ENCODE results near the gene ATP1B1.
A peak's percentile ranks its signal among the peaks of the same experiment; 100 is the strongest.

The ATP1B1 gene

DNA sequence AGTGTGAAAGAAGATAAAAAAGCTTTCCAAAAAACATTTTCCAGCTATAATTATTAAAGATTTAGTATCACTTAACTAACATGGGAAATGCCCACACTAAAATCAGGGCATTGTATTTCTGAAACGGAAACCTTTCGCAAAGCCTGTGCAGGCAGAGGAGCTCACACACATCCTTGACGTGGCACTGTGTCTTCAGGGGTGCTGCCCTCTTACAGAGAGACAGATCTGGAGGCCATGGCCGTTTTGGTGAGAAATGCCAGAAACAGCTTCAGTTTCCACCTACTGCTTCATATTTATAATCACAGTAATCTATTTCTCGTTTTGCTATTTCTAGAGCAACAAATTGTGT, 26.7 kb downstream of the ATP1B1 start:
- no peak overlapping the region for H2AK5ac ChIP-seq (ENCODE audit: low read depth, low read length)
- no peaks in the 10 kb centered on the region for H3K27me3 ChIP-seq (ENCODE audit: control insufficient read depth in 3 of 3, insufficient read depth in 3 of 3, low read depth in 1 of 3, low read length in 3 of 3)
- no peak overlapping the region for H2BK120ac ChIP-seq (ENCODE audit: low read depth, low read length)
- H3K4ac ChIP-seq (ENCODE audit: low read length): no peak overlapping the region
- no peak overlapping the region for H3K14ac ChIP-seq (ENCODE audit: low read length)
- no peak overlapping the region for H2AFZ ChIP-seq (ENCODE audit: low read length)
- H3K9ac ChIP-seq (ENCODE audit: low read depth, low read length, poor library complexity): no peak overlapping the region
- H3K23ac ChIP-seq (ENCODE audit: low read depth, low read length, poor library complexity): no peak overlapping the region
- no CpG with 5 or more reads among the region's 5 CpGs for WGBS, 2 donors (ENCODE audit: extremely low coverage in 2 of 2, insufficient read length in 2 of 2, insufficient replicate concordance in 1 of 2)
- H3K36me3 ChIP-seq (replicated peaks in 1 of 2; ENCODE audit: control insufficient read depth in 2 of 2, insufficient read depth in 2 of 2, low read length in 2 of 2): peaks cover 4 to 45% of the 10 kb centered on the region in 2 donors
- H2BK15ac ChIP-seq (ENCODE audit: low read length): no peak overlapping the region
- DNase-seq (ENCODE audit: low spot score): no peak
- no peak overlapping the region for H3K18ac ChIP-seq (ENCODE audit: low read length)
- no peaks in the 10 kb centered on the region for H3K4me1 ChIP-seq (ENCODE audit: control insufficient read depth in 2 of 2, insufficient read depth in 1 of 2, low read depth in 1 of 2, low read length in 2 of 2)
- H2BK12ac ChIP-seq (ENCODE audit: low read length): no peak overlapping the region
- H3K27ac ChIP-seq (replicated peaks; ENCODE audit: low read length): no peak overlapping the region
- H4K8ac ChIP-seq (ENCODE audit: low read depth, low read length): no peak overlapping the region
- H3K4me2 ChIP-seq (ENCODE audit: insufficient read depth, low read length, poor library complexity, severe bottlenecking): no peak overlapping the region
- H3K4me3 ChIP-seq (ENCODE audit: low read length in 2 of 2): no peak overlapping the region
- no peaks in the 10 kb centered on the region for H3K79me1 ChIP-seq (ENCODE audit: low read depth, low read length)
- no peak overlapping the region for H2BK5ac ChIP-seq (ENCODE audit: low read length)
- H4K91ac ChIP-seq (ENCODE audit: low read depth, low read length, poor library complexity): no peak overlapping the region
- H3K9me3 ChIP-seq (replicated peaks in 1 of 2; ENCODE audit: control insufficient read depth in 2 of 2, insufficient read depth in 1 of 2, low read depth in 1 of 2, low read length in 2 of 2): no peaks in the 10 kb centered on the region

- Histone ChIP-seq H3K23ac (ENCODE audit: low read depth, low read length, poor library complexity) (no peak overlapping the region), H2AFZ (ENCODE audit: low read length) (no peak overlapping the region), H3K18ac (ENCODE audit: low read length) (no peak overlapping the region), H3K36me3 (replicated peaks in 1 of 2; ENCODE audit: control insufficient read depth in 2 of 2, insufficient read depth in 2 of 2, low read length in 2 of 2) (peaks cover 2 to 37% of the 10 kb centered on the region in 2 donors), H3K9me3 (replicated peaks in 1 of 2; ENCODE audit: control insufficient read depth in 2 of 2, insufficient read depth in 1 of 2, low read depth in 1 of 2, low read length in 2 of 2) (no peaks in the 10 kb centered on the region), H2BK120ac (ENCODE audit: low read depth, low read length) (no peak overlapping the region), H3K27ac (replicated peaks; ENCODE audit: low read length) (no peak overlapping the region), H3K79me1 (ENCODE audit: low read depth, low read length) (no peaks in the 10 kb centered on the region), H3K4me2 (ENCODE audit: insufficient read depth, low read length, poor library complexity, severe bottlenecking) (no peak overlapping the region), H3K14ac (ENCODE audit: low read length) (no peak overlapping the region), H3K4me3 (ENCODE audit: low read length in 2 of 2) (no peak overlapping the region), H3K9ac (ENCODE audit: low read depth, low read length, poor library complexity) (no peak overlapping the region), H4K91ac (ENCODE audit: low read depth, low read length, poor library complexity) (no peak overlapping the region), H3K4me1 (ENCODE audit: control insufficient read depth in 2 of 2, insufficient read depth in 1 of 2, low read depth in 1 of 2, low read length in 2 of 2) (no peaks in the 10 kb centered on the region), H3K4ac (ENCODE audit: low read length) (no peak overlapping the region), H3K27me3 (ENCODE audit: control insufficient read depth in 3 of 3, insufficient read depth in 3 of 3, low read depth in 1 of 3, low read length in 3 of 3) (no peaks in the 10 kb centered on the region), H2AK5ac (ENCODE audit: low read depth, low read length) (no peak overlapping the region), H2BK5ac (ENCODE audit: low read length) (no peak overlapping the region), H2BK12ac (ENCODE audit: low read length) (no peak overlapping the region), H2BK15ac (ENCODE audit: low read length) (no peak overlapping the region), H4K8ac (ENCODE audit: low read depth, low read length) (no peak overlapping the region)
- WGBS, 2 donors (ENCODE audit: extremely low coverage in 2 of 2, insufficient read length in 2 of 2, insufficient replicate concordance in 1 of 2): no CpG with 5 or more reads among the region's 2 CpGs
- no peak for DNase-seq (ENCODE audit: low spot score)
These were observed 27.5 kb downstream of the ATP1B1 start for GRCh38 chr1:169133801-169134502.

- Histone ChIP-seq H3K4me2 (ENCODE audit: insufficient read depth, low read length, poor library complexity, severe bottlenecking) (no peak overlapping the region), H3K4me1 (ENCODE audit: control insufficient read depth in 2 of 2, insufficient read depth in 1 of 2, low read depth in 1 of 2, low read length in 2 of 2) (no peaks in the 10 kb centered on the region), H3K14ac (ENCODE audit: low read length) (no peak overlapping the region), H3K4me3 (ENCODE audit: low read length in 2 of 2) (no peak overlapping the region), H3K79me1 (ENCODE audit: low read depth, low read length) (no peaks in the 10 kb centered on the region), H4K91ac (ENCODE audit: low read depth, low read length, poor library complexity) (peak overlapping the region; percentile 46), H2BK5ac (ENCODE audit: low read length) (no peak overlapping the region), H3K9me3 (replicated peaks in 1 of 2; ENCODE audit: control insufficient read depth in 2 of 2, insufficient read depth in 1 of 2, low read depth in 1 of 2, low read length in 2 of 2) (no peaks in the 10 kb centered on the region), H4K8ac (ENCODE audit: low read depth, low read length) (no peak overlapping the region), H2BK120ac (ENCODE audit: low read depth, low read length) (no peak overlapping the region), H3K36me3 (replicated peaks in 1 of 2; ENCODE audit: control insufficient read depth in 2 of 2, insufficient read depth in 2 of 2, low read length in 2 of 2) (peaks cover 0 to 8% of the 10 kb centered on the region in 2 donors), H3K9ac (ENCODE audit: low read depth, low read length, poor library complexity) (no peak overlapping the region), H2BK12ac (ENCODE audit: low read length) (no peak overlapping the region), H3K4ac (ENCODE audit: low read length) (no peak overlapping the region), H2AFZ (ENCODE audit: low read length) (no peak overlapping the region), H3K23ac (ENCODE audit: low read depth, low read length, poor library complexity) (no peak overlapping the region), H2BK15ac (ENCODE audit: low read length) (no peak overlapping the region), H3K27ac (replicated peaks; ENCODE audit: low read length) (no peak overlapping the region), H3K27me3 (ENCODE audit: control insufficient read depth in 3 of 3, insufficient read depth in 3 of 3, low read depth in 1 of 3, low read length in 3 of 3) (no peaks in the 10 kb centered on the region), H3K18ac (ENCODE audit: low read length) (no peak overlapping the region), H2AK5ac (ENCODE audit: low read depth, low read length) (no peak overlapping the region)
- DNase-seq (ENCODE audit: low spot score): no peak
- 100% methylated on average over 2 of the region's 4 CpGs; no CpG with 5 or more reads in 1 of the 2 donors for WGBS, 2 donors (ENCODE audit: extremely low coverage in 2 of 2, insufficient read length in 2 of 2, insufficient replicate concordance in 1 of 2)
These were observed 30.9 kb downstream of the ATP1B1 start for GRCh38 chr1:169137357-169137756.

DNA sequence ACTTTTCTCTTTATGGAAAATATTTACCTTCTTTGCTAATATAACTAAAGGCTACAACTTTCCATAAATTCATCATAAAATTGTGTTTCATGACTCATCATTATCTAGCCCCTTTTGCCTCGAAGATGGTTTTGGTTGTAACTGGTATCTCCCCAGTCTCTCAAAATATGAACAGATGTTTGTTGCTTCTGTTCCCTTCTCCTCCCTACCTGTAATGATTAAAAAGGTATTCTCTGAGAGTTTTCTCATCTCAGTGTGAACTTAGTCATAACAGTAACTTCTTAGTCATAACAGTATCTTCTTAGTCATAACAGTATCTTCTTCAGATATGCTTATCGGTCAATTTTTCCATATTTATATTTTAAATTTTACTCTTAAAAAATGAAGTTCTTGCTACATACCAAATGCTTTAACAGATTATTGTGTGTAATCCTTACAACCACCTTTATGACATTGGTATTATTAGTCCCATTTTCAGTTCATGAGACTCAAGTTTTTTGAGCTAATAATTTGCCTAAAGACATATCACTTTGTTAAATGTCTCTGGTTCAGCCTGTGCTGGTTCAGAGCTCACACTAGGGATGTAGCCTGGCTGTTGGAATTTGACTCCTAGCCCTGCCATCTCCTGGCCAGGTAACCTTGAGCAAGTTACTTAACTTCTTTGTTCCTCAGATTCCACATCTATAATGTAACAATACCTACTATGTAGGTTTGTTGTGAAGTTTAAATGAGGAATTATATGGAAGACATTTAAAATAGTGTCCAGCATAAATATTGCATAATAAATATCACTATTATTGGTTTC, 32.6 kb downstream of the ATP1B1 start:
- Histone ChIP-seq H2AFZ (ENCODE audit: low read length) (no peak overlapping the region), H3K79me1 (ENCODE audit: low read depth, low read length) (no peaks in the 10 kb centered on the region), H3K4me1 (ENCODE audit: control insufficient read depth in 2 of 2, insufficient read depth in 1 of 2, low read depth in 1 of 2, low read length in 2 of 2) (no peaks in the 10 kb centered on the region), H2BK5ac (ENCODE audit: low read length) (no peak overlapping the region), H3K18ac (ENCODE audit: low read length) (no peak overlapping the region), H3K4me3 (ENCODE audit: low read length in 2 of 2) (no peak overlapping the region), H3K9me3 (replicated peaks in 1 of 2; ENCODE audit: control insufficient read depth in 2 of 2, insufficient read depth in 1 of 2, low read depth in 1 of 2, low read length in 2 of 2) (no peaks in the 10 kb centered on the region), H3K4ac (ENCODE audit: low read length) (no peak overlapping the region), H3K27ac (replicated peaks; ENCODE audit: low read length) (no peak overlapping the region), H3K23ac (ENCODE audit: low read depth, low read length, poor library complexity) (no peak overlapping the region), H3K14ac (ENCODE audit: low read length) (no peak overlapping the region), H2BK15ac (ENCODE audit: low read length) (no peak overlapping the region), H2BK12ac (ENCODE audit: low read length) (no peak overlapping the region), H3K9ac (ENCODE audit: low read depth, low read length, poor library complexity) (no peak overlapping the region), H3K4me2 (ENCODE audit: insufficient read depth, low read length, poor library complexity, severe bottlenecking) (no peak overlapping the region), H4K91ac (ENCODE audit: low read depth, low read length, poor library complexity) (no peak overlapping the region), H2BK120ac (ENCODE audit: low read depth, low read length) (no peak overlapping the region), H3K36me3 (replicated peaks in 1 of 2; ENCODE audit: control insufficient read depth in 2 of 2, insufficient read depth in 2 of 2, low read length in 2 of 2) (no peaks in the 10 kb centered on the region), H4K8ac (ENCODE audit: low read depth, low read length) (no peak overlapping the region), H3K27me3 (ENCODE audit: control insufficient read depth in 3 of 3, insufficient read depth in 3 of 3, low read depth in 1 of 3, low read length in 3 of 3) (no peaks in the 10 kb centered on the region), H2AK5ac (ENCODE audit: low read depth, low read length) (no peak overlapping the region)
- no CpG with 5 or more reads among the region's 2 CpGs for WGBS, 2 donors (ENCODE audit: extremely low coverage in 2 of 2, insufficient read length in 2 of 2, insufficient replicate concordance in 1 of 2)
- DNase-seq (ENCODE audit: low spot score): no peak

Measured in neuronal stem cell (in vitro differentiated cells).